ENCODE measurements around the gene MTURN.

DNA sequence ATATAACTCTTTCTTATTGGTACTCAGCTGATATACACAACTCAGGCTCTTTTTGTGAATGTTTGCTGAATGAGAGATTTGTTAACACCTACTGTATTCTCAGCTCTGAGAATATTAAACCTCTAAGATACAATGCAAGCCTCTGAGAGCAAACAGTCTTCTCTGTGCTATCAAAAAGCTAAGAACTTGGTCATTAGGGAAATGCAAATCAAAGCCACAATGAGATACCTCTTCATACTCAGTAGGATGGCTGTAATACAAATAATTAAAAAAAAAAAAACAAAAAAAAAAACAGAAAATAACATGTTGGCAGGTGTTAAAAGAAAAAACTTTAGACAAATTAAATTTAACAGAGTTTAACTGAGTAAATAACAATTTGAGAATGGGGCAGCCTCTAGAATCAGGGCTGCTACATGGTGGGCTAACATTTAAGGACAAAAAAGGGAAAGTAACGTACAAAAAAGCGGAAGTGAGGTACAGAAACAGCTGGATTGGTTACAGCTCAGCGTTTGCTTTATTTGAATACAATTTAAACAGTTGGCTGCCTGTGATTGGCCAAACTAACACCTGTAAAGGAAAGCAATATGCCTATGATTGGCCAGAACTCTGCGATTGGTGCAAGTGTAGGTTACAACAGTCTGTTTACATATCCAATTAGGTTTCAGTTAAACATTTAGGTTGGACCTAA, 14.8 kb upstream of the MTURN start:
- TF ChIP-seq, protein P1, sequence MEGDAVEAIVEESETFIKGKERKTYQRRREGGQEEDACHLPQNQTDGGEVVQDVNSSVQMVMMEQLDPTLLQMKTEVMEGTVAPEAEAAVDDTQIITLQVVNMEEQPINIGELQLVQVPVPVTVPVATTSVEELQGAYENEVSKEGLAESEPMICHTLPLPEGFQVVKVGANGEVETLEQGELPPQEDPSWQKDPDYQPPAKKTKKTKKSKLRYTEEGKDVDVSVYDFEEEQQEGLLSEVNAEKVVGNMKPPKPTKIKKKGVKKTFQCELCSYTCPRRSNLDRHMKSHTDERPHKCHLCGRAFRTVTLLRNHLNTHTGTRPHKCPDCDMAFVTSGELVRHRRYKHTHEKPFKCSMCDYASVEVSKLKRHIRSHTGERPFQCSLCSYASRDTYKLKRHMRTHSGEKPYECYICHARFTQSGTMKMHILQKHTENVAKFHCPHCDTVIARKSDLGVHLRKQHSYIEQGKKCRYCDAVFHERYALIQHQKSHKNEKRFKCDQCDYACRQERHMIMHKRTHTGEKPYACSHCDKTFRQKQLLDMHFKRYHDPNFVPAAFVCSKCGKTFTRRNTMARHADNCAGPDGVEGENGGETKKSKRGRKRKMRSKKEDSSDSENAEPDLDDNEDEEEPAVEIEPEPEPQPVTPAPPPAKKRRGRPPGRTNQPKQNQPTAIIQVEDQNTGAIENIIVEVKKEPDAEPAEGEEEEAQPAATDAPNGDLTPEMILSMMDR (IDR thresholded peaks at IDR 0.05): no peak
- no peak for TF ChIP-seq POLR2A (IDR thresholded peaks at IDR 0.05)

Measured in adrenal gland (tissue), 5 donors.